ENCODE results near the gene TRIP10.
A peak's percentile ranks its signal among the peaks of the same experiment; 100 is the strongest.

TRIP10 gene

GRCh38 chr19:6728346-6728745, 11.1 kb upstream of the TRIP10 start:
- no peak for DNase-seq (ENCODE audit: low read depth)

GRCh38 chr19:6729573-6730152, 9.8 kb upstream of the TRIP10 start:
- DNase-seq (ENCODE audit: low read depth), result no peak

GRCh38 chr19:6730153-6730804, 9.2 kb upstream of the TRIP10 start:
- DNase-seq (ENCODE audit: low read depth), result no peak

GRCh38 chr19:6730941-6731670, 8.4 kb upstream of the TRIP10 start:
- DNase-seq (ENCODE audit: low read depth), result no peak

GRCh38 chr19:6731822-6732221, 7.7 kb upstream of the TRIP10 start:
- DNase-seq (ENCODE audit: low read depth), result no peak

GRCh38 chr19:6732803-6733337, 6.6 kb upstream of the TRIP10 start:
- no peak for DNase-seq (ENCODE audit: low read depth)

GRCh38 chr19:6733338-6734095, 6.0 kb upstream of the TRIP10 start:
- DNase-seq (ENCODE audit: low read depth), result no peak

- no peak for DNase-seq (ENCODE audit: low read depth)
These were observed 5.3 kb upstream of the TRIP10 start for GRCh38 chr19:6734096-6734696.

- DNase-seq (ENCODE audit: low read depth), result peak; percentile 35
These were observed 4.1 kb upstream of the TRIP10 start for GRCh38 chr19:6735181-6735911.

- DNase-seq (ENCODE audit: low read depth), result peak; percentile 91
These were observed 3.1 kb upstream of the TRIP10 start for GRCh38 chr19:6736169-6736916.

GRCh38 chr19:6736917-6737283, 2.6 kb upstream of the TRIP10 start:
- DNase-seq (ENCODE audit: low read depth), result no peak

- DNase-seq (ENCODE audit: low read depth), result peak; percentile 100
These were observed 2.1 kb upstream of the TRIP10 start, which contains the start of gene GPR108 for GRCh38 chr19:6737284-6737872. Gene GPR108 (minus strand): TSS chr19:6737580. CDS start chr19:6737576, 4 bp downstream.

- DNase-seq (ENCODE audit: low read depth), result peak; percentile 89
These were observed 1.4 kb upstream of the TRIP10 start for GRCh38 chr19:6737873-6738786.

- DNase-seq (ENCODE audit: low read depth), result no peak
These were observed 592 bp upstream of the TRIP10 start for GRCh38 chr19:6738787-6739389.

GRCh38 chr19:6739883-6740588, 556 bp downstream of the TRIP10 start:
- peak; percentile 48 for DNase-seq (ENCODE audit: low read depth)

GRCh38 chr19:6740589-6741343, 1.3 kb downstream of the TRIP10 start:
- DNase-seq (ENCODE audit: low read depth), result peak; percentile 50

GRCh38 chr19:6743066-6743465, 3.6 kb downstream of the TRIP10 start:
- no peak for DNase-seq (ENCODE audit: low read depth)

Measured in EH (cell line).